ENCODE results near the gene SPO11.
A peak's percentile ranks its signal among the peaks of the same experiment; 100 is the strongest.

SPO11 gene

DNA sequence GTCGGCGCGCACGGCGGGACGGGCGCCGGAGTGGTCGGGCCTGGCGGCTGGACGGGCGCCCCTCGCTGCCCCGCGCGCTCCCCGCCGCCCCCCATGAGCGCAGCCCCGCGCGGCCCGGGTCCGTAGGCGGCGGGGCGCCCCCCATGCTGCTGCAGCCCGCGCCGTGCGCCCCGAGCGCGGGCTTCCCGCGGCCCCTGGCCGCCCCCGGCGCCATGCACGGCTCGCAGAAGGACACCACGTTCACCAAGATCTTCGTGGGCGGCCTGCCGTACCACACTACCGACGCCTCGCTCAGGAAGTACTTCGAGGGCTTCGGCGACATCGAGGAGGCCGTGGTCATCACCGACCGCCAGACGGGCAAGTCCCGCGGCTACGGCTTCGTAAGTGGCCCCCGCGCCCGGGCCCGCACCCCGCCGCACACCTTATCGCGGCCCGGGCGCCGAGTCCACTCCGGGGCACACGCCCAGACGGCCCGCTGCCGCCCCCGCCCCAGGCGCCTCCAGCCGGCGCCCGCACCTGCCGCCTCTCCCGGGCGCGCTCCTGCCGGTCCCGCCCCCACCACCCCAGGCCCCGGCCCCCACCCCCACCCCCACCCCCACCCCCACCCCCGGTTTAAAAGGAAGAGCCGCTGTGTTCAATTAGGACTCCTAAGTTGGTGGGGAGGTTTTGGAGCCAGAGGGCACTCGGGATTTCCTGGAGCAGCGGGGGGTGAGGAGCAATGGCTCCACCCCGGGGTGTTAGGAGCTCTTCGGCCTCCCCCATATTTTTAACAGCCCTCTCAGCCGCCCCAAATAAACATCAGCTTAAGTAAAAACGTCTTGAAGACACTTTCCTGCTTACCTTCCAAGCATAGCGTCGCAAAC lies 62.1 kb downstream of the SPO11 start:
- no peak for DNase-seq (ENCODE audit: low read depth in 2 of 2)

DNA sequence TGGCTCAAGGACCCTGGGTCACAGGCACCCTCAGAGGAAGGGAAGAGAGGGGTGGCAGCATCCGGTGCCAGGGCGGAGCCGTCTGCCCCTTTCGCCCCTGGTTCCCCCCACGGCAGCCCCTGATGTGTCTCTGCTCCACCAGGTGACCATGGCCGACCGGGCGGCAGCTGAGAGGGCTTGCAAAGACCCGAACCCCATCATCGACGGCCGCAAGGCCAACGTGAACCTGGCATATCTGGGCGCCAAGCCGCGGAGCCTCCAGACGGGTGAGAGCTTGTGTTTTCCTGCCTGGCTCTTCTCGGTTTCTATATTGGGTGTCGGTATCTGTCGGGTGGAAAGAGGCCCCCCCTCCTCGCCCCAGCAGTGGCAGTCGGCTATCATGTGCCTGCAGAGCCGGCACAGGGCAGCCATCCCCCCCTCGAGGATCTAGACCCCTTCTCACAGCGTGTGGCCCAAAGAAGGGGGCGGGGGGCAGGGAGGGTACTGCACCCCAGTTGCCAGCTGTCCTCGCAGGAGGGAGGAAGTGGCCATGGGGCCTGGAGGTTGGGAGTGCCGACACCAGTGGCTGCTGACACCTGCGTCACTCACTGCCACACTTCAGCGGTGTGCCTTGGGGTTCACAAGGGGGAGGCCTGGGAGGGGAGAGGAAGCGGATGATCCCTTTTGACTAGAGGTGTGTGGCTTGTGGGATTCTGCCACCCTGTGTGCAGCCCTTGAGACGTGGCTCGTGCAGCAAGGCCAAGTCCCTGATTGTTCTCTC lies 63.1 kb downstream of the SPO11 start:
- DNase-seq (ENCODE audit: low read depth in 2 of 2) = peak; percentile 46 to 57
